HepG2 (cell line): ENCODE measurements around the gene TSN. TPM values are rescaled to one million over a fixed set of nuclear protein-coding genes. Genes with fewer than 3 reads are reported as not detected.

Experiments
- EED ChIP-seq: sonication (generic); formaldehyde crosslinking; IDR thresholded peaks from 2 replicates; pipeline ENCODE4 v1.5.0; 2020; ENCODE audit warnings: mild to moderate bottlenecking, missing genetic modification reagents
- ELF4 ChIP-seq: sonication (generic); formaldehyde crosslinking; IDR thresholded peaks from 2 replicates; pipeline ENCODE4 v1.5.0; 2020; ENCODE audit warnings: missing genetic modification reagents, mild to moderate bottlenecking, moderate library complexity, borderline replicate concordance
- FOXC1 ChIP-seq: sonication (generic); formaldehyde crosslinking; IDR thresholded peaks from 2 replicates; pipeline ENCODE4 v1.8.0; 2022; ENCODE audit warnings: mild to moderate bottlenecking, missing genetic modification reagents, borderline replicate concordance
- GABPA ChIP-seq, 2 experiments: IDR thresholded peaks; 2 replicates each; pipeline ENCODE4 v1.6.1; 2011 to 2016; ENCODE audit warnings: low read depth in 2 of 2, low read length in 1 of 2, missing biosample characterization in 1 of 2, missing genetic modification characterization in 1 of 2
- HNRNPL ChIP-seq: fragments of 200-400 bp; formaldehyde crosslinking; IDR thresholded peaks from 2 replicates; pipeline ENCODE4 v1.6.1; 2017; ENCODE audit warnings: mild to moderate bottlenecking, low read depth, low read length
- HOXD1 ChIP-seq: sonication (generic); formaldehyde crosslinking; IDR thresholded peaks from 2 replicates; pipeline ENCODE4 v1.5.0; 2020; ENCODE audit warnings: missing genetic modification reagents
- IRF2 ChIP-seq: IDR thresholded peaks from 2 replicates; pipeline ENCODE4 v1.6.1; 2018; ENCODE audit warnings: missing genetic modification reagents, missing compliant biosample characterization
- KLF11 ChIP-seq: IDR thresholded peaks from 2 replicates; pipeline ENCODE4 v1.6.1; 2016; ENCODE audit warnings: missing compliant biosample characterization
- KLF13 ChIP-seq: sonication (generic); formaldehyde crosslinking; IDR thresholded peaks from 2 replicates; pipeline ENCODE4 v1.4.0; 2020; ENCODE audit warnings: mild to moderate bottlenecking, missing genetic modification reagents
- PAF1 ChIP-seq: IDR thresholded peaks from 2 replicates; pipeline ENCODE4 v1.6.1; 2016; ENCODE audit warnings: missing genetic modification reagents, missing compliant biosample characterization
- SIN3B ChIP-seq: fragments of 150-350 bp; IDR thresholded peaks from 2 replicates; pipeline ENCODE4 v1.6.1; 2014; ENCODE audit warnings: low read length
- TCF7L2 ChIP-seq: IDR thresholded peaks from 2 replicates; pipeline ENCODE4 v1.6.1; 2011; ENCODE audit warnings: mild to moderate bottlenecking, low read depth, low read length, moderate library complexity
- ZBTB42 ChIP-seq: sonication (generic); formaldehyde crosslinking; IDR thresholded peaks from 2 replicates; pipeline ENCODE4 v1.5.0; 2020; ENCODE audit warnings: mild to moderate bottlenecking, missing genetic modification reagents
- ZEB1 ChIP-seq: IDR thresholded peaks from 2 replicates; pipeline ENCODE4 v1.6.1; 2012; ENCODE audit warnings: mild to moderate bottlenecking, low read depth, inconsistent platforms; ENCODE audit not compliant: insufficient replicate concordance
- ZMAT3 ChIP-seq: sonication (generic); formaldehyde crosslinking; conservative IDR thresholded peaks from 2 replicates; pipeline ENCODE4 v1.7.0; 2021; ENCODE audit warnings: missing genetic modification reagents
- ZNF670 ChIP-seq: sonication (generic); formaldehyde crosslinking; IDR thresholded peaks from 2 replicates; pipeline ENCODE4 v1.8.0; 2022; ENCODE audit warnings: mild to moderate bottlenecking, missing genetic modification reagents, borderline replicate concordance
- polyA plus RNA-seq, 8 experiments: library from polyadenylated mRNA; depleted of rRNA in 3 of 8; stranded (reverse) in 7 of 8; unstranded in 1 of 8; fragments of >200 nt; fragmentation: Illumina TruSeq in 4 of 8; extraction: Trizol in 4 of 8; gene quantifications; 2 replicates each; pipeline versions ENCODE4 v1.2.1 to v1.2.3, GENCODE V29; 2011 to 2016; ENCODE audit warnings: low read depth in 4 of 8, missing spikeins in 1 of 8, mixed read lengths in 1 of 8; ENCODE audit not compliant: insufficient read depth in 1 of 8
- total RNA-seq, 5 experiments: library from RNA; depleted of rRNA; stranded (reverse); fragments of >200 nt; fragmentation: Illumina TruSeq; extraction: Trizol; gene quantifications; 2 replicates each; pipeline ENCODE4 v1.2.3, GENCODE V29; 2016; ENCODE audit warnings: low read depth in 1 of 5
- TF ChIP-seq, protein P1 (sequence below): sonication (generic); formaldehyde crosslinking; IDR thresholded peaks from 2 replicates; pipeline ENCODE4 v1.4.0; 2020; ENCODE audit warnings: missing genetic modification reagents, mild to moderate bottlenecking, borderline replicate concordance
- TF ChIP-seq, protein P2 (sequence below): sonication (generic); formaldehyde crosslinking; IDR thresholded peaks from 2 replicates; pipeline ENCODE4 v1.4.0; 2020; ENCODE audit warnings: missing genetic modification reagents
- TF ChIP-seq, protein P3 (sequence below): sonication (generic); formaldehyde crosslinking; IDR thresholded peaks from 2 replicates; pipeline ENCODE4 v1.5.0; 2020; ENCODE audit warnings: mild to moderate bottlenecking, missing genetic modification reagents

The TSN gene
- total and polyA plus RNA-seq, 2 of the 13 experiments (the other 11 are each of a cell fraction or from before 2014, with no cell fraction given), result 56.4 to 115 TPM

- TF ChIP-seq, protein P1, sequence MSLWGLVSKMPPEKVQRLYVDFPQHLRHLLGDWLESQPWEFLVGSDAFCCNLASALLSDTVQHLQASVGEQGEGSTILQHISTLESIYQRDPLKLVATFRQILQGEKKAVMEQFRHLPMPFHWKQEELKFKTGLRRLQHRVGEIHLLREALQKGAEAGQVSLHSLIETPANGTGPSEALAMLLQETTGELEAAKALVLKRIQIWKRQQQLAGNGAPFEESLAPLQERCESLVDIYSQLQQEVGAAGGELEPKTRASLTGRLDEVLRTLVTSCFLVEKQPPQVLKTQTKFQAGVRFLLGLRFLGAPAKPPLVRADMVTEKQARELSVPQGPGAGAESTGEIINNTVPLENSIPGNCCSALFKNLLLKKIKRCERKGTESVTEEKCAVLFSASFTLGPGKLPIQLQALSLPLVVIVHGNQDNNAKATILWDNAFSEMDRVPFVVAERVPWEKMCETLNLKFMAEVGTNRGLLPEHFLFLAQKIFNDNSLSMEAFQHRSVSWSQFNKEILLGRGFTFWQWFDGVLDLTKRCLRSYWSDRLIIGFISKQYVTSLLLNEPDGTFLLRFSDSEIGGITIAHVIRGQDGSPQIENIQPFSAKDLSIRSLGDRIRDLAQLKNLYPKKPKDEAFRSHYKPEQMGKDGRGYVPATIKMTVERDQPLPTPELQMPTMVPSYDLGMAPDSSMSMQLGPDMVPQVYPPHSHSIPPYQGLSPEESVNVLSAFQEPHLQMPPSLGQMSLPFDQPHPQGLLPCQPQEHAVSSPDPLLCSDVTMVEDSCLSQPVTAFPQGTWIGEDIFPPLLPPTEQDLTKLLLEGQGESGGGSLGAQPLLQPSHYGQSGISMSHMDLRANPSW (CRISPR knock-in tag), result 0 out of 2 replicates have a peak, but pooled peaks have one; percentile 26
- TF ChIP-seq KLF11 (CRISPR knock-in tag), result peak; percentile 36; the same call in 1 of the 2 replicates
- TF ChIP-seq, protein P2, sequence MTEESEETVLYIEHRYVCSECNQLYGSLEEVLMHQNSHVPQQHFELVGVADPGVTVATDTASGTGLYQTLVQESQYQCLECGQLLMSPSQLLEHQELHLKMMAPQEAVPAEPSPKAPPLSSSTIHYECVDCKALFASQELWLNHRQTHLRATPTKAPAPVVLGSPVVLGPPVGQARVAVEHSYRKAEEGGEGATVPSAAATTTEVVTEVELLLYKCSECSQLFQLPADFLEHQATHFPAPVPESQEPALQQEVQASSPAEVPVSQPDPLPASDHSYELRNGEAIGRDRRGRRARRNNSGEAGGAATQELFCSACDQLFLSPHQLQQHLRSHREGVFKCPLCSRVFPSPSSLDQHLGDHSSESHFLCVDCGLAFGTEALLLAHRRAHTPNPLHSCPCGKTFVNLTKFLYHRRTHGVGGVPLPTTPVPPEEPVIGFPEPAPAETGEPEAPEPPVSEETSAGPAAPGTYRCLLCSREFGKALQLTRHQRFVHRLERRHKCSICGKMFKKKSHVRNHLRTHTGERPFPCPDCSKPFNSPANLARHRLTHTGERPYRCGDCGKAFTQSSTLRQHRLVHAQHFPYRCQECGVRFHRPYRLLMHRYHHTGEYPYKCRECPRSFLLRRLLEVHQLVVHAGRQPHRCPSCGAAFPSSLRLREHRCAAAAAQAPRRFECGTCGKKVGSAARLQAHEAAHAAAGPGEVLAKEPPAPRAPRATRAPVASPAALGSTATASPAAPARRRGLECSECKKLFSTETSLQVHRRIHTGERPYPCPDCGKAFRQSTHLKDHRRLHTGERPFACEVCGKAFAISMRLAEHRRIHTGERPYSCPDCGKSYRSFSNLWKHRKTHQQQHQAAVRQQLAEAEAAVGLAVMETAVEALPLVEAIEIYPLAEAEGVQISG (CRISPR knock-in tag), result peak; percentile 86
- TF ChIP-seq, protein P3, sequence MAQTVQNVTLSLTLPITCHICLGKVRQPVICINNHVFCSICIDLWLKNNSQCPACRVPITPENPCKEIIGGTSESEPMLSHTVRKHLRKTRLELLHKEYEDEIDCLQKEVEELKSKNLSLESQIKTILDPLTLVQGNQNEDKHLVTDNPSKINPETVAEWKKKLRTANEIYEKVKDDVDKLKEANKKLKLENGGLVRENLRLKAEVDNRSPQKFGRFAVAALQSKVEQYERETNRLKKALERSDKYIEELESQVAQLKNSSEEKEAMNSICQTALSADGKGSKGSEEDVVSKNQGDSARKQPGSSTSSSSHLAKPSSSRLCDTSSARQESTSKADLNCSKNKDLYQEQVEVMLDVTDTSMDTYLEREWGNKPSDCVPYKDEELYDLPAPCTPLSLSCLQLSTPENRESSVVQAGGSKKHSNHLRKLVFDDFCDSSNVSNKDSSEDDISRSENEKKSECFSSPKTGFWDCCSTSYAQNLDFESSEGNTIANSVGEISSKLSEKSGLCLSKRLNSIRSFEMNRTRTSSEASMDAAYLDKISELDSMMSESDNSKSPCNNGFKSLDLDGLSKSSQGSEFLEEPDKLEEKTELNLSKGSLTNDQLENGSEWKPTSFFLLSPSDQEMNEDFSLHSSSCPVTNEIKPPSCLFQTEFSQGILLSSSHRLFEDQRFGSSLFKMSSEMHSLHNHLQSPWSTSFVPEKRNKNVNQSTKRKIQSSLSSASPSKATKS (CRISPR knock-in tag), result no peak
- TF ChIP-seq ZEB1, result no peak
- TF ChIP-seq FOXC1 (CRISPR knock-in tag), result peak; percentile 89
- TF ChIP-seq HOXD1 (CRISPR knock-in tag), result peak; percentile 33; the same call in 1 of the 2 replicates
- TF ChIP-seq PAF1 (CRISPR knock-in tag), result no peak
- peak; percentile 85; the same call in 1 of the 2 replicates for TF ChIP-seq ZNF670 (CRISPR knock-in tag)
- TF ChIP-seq ELF4, result peak; percentile 79; the same call in 1 of the 2 replicates
- peak; percentile 79; the same call in 1 of the 2 replicates for TF ChIP-seq EED (CRISPR knock-in tag)
- TF ChIP-seq ZMAT3 (CRISPR knock-in tag), result peak; percentile 79; the same call in 1 of the 2 replicates
- TF ChIP-seq IRF2 (CRISPR knock-in tag), result peak; percentile 72; the same call in 1 of the 2 replicates
- peak; percentile 62; the same call in 1 of the 2 replicates for TF ChIP-seq SIN3B
- TF ChIP-seq HNRNPL, result 0 out of 2 replicates have a peak, but pooled peaks have one; percentile 34
- peak; percentile 86 for TF ChIP-seq GABPA (IDR thresholded peaks at IDR 0.05; ENCODE audit: low read depth, low read length)
- TF ChIP-seq GABPA (CRISPR knock-in tag; IDR thresholded peaks at IDR 0.05; ENCODE audit: low read depth), result peak; percentile 93
- TF ChIP-seq KLF13 (CRISPR knock-in tag), result no peak
- 0 out of 2 replicates have a peak, but pooled peaks have one; percentile 49 for TF ChIP-seq ZBTB42 (CRISPR knock-in tag)
- no peak for TF ChIP-seq TCF7L2
Observed at GRCh38 chr2:121736462-121737336, 18.8 kb upstream of the TSN start, which contains the start of gene NIFK (continued).
